ENCODE data around the gene SDHAF1.
A peak's percentile ranks its signal among the peaks of the same experiment; 100 is the strongest.

The SDHAF1 gene

GRCh38 chr19:35987571-35987896 is 7.5 kb upstream of the SDHAF1 start:
- DNase-seq, result no peak

- no peak for DNase-seq
These were observed 6.2 kb upstream of the SDHAF1 start for GRCh38 chr19:35988824-35989223.

- no peak for DNase-seq
These were observed 4.8 kb upstream of the SDHAF1 start for GRCh38 chr19:35990156-35990555.

- DNase-seq, result no peak
These were observed 3.9 kb upstream of the SDHAF1 start for GRCh38 chr19:35990771-35991730.

DNA sequence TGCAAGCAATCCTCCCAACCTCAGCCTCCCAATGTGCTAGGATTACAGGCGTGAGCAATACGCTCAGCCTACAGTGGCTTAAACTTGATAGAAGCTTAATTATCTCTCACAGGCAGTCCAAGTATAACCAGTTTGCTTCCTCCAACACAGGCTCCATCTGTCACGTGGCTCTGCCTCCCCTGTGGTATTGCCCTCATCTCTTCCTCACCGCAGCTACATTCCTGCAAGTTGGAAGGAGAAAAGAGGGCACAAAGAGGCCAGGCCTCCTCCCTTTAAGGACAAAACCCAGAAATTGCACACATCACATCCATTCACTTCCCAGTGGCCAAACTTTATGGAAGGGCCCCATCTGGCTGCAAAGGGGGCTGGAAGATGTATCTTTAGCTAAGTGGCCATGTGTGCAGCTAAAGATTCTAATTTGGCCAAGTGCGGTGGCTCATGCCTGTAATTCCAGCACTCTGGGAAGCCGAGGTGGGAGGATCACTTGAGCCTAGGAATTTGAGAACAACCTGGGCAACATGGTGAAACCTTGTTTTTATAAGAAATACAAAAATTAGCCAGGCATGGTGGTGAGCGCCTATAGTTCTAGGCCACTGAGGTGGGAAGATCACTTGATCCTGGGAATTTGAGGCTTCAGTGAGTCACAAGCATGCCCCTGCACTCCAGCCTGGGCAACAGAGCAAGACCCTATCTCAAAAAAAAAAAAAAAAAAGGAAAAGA is 3.1 kb upstream of the SDHAF1 start:
- DNase-seq, result no peak

GRCh38 chr19:35992907-35993765 is 1.9 kb upstream of the SDHAF1 start:
- DNase-seq, result no peak

GRCh38 chr19:35993923-35994598 is 927 bp upstream of the SDHAF1 start:
- no peak for DNase-seq

- no peak for DNase-seq
These were observed 1.8 kb downstream of the SDHAF1 start for GRCh38 chr19:35996777-35997176.

GRCh38 chr19:36001605-36002004 is 6.6 kb downstream of the SDHAF1 start:
- no peak for DNase-seq

DNA sequence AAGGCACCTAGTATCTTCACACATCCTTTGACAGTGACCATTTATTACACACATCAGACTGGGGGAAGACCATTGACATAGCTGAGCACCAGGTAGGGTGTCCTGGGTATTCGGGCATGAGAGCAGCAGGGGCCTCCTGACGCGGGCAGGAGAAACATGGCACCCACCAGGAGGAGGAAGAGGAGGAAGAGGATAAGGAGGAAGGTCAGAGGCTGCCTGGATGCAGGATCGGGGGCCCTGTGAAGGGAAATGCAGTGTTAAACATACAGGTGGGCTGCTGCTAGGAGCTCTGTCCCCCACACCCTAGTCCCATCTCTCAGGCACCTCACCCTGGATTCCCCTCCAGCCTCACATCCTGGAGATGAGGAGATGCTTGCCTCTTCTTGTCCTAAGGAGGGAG is 8.3 kb downstream of the SDHAF1 start:
- no peak for DNase-seq

DNA sequence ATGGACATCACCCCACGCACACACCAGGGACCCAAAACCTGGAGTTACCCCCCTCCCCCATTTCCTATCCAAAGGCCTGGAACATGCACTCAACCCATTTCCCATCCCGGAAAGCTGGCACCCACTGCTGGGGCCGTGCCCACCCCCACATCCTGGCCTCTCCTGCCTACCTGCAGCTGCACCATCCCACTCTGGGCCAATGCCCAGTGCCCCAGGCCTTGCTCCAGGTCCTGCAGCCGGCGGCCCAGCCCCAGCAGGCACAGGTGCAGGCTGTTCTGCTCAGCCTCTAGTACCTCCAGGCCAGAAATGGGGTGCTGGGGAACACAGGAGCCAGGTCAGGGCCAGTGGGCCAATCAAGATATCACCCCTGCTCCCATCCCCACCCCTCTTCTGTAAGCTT is 12.0 kb downstream of the SDHAF1 start:
- DNase-seq, result no peak

GRCh38 chr19:36008336-36008978 is 13.5 kb downstream of the SDHAF1 start, which contains the start of gene SYNE4:
Gene SYNE4, minus strand, starts transcription at chr19:36008813. Its CDS starts 132 bp downstream, at chr19:36008681.
- DNase-seq, result no peak

DNA sequence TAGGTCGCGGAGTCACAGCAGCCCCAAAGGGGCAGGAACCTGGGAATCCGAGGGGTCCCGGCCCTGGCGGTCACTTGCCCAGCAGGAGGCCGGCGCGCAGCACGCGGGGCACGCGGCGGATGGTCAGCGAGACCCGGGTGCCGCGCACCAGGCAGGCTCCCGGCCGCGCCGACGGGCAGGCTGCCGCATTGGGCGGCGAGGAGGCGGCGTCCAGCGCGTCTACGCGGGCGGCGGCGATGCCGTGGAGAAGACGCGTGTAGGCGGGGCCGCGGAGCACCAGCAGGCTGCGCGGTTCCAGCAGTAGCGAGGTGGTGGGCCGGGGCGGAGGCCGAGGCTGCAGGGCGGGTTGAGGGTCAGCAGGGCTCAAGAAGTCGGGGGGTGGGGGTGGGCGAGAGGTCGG is 14.2 kb downstream of the SDHAF1 start:
- DNase-seq, result peak; percentile 49 to 55

DNA sequence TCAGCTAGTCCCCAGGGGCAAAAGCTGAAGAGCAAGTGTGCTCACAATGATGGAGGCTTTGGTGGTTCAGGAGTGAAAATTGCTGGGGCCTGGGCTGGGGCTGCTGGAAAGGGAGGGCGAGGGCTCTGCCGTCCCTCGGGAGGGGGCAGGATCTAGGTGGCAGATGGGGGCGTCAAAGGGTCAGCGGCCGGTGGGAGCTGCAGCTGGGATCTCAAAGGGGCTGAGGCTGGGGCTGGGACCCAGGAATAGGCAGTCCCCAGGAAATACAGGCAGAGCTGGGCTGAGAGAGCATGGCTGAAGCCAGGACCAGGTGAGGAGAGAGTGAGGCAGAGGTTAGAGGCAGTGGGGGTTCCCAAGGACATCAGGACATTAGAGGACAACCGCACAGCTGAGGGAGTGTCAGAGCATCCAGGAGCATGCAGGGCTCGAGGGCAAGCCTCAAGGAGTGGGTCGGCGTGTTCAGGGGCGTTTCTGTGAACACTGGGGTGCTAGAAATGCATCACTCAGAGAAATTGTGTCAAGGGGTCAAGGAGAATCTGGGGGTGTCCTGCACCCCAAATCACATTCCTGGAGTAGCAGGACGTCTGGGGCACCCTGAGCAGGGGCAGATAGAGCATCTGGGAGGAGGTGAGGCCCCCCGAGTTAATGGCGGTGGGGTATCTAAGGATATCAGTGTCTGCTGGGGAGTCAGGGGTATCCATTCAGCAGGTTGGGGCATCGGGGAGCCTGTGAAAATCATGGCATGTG is 14.8 kb downstream of the SDHAF1 start:
- DNase-seq, result no peak

GRCh38 chr19:36010402-36010801 is 15.4 kb downstream of the SDHAF1 start:
- no peak for DNase-seq

DNA sequence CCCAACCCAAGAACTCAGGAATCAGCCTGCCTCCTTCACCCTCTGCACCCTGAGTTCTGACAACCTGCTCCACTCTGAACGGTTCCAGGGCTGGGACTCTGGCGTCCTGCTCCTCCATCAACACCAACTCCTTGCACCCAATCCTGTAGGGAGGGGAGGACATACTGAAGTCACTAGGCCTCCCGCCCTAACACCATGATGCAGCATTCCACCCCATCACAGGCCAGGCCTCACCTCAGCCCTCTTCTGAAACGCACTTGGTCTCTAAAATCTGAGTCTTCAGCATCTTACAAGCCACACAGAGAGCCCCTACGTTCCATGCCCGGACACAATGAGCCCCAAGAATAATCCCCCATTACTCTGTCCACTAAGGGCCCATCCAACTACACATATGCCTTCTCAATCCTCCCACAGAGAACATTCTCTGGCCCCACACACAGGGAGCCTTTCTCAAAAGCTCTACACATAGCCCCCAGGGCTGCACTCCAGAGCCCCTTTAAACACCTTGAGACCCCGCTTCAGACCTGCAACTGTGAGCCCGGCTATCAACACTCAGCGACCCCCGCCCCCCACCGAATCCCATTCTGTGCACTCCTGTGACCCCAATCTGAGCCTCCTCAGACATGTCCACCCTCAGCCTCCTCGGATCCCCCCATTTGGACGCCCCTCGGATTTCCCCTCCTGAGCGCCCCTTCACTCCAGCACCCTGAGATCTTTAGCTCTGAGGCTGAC is 18.5 kb downstream of the SDHAF1 start:
- no peak for DNase-seq

DNA sequence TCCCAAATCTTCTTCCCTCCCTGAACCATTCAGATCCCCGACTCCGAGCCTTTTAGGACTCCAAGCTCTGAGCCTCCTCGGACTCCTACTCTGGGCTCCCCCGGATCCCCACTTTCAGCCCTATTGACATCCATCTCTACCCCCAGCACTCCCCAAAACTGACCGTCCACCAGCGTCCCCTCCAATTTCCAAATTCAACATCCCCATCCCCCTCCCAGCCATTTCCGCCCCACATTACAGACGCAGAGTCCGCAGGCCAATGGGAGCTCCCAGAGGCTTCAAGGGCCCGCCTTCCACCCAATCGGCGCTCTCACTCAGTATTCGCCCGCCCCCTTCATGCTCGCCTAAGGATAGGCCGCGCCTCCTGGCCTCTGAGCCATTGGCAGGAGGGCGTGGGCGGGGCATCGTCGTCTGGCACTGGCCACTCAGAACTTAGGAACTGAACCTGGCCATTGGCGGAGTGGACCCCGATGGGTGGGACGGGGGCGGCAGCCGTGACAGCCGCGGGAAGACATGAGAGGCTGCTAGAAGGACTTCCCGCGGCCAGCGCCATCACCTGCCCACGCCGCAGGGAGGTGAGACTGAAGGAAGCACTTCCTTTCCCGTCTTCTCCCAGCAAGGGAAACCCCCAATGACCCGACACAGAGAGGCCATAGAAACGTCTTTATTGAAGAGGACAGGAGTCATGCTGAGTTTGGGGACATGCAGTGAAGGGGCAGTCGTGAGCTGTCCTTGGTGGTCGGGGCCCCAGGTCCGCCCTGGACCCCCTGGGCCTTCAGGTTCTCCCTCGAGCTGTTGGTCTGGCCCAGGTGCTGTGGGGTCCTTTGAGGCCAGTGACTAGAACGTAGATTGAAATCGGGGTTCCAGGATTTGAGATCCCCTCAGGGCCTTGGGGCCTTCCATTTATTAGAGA is 19.3 kb downstream of the SDHAF1 start, which contains the start of gene ALKBH6:
ALKBH6 (minus strand) TSS at position 202 of the 913 bp plus-strand sequence. CDS start 816 bp downstream, outside the sequence.
- DNase-seq, result peak; percentile 99 to 100

DNA sequence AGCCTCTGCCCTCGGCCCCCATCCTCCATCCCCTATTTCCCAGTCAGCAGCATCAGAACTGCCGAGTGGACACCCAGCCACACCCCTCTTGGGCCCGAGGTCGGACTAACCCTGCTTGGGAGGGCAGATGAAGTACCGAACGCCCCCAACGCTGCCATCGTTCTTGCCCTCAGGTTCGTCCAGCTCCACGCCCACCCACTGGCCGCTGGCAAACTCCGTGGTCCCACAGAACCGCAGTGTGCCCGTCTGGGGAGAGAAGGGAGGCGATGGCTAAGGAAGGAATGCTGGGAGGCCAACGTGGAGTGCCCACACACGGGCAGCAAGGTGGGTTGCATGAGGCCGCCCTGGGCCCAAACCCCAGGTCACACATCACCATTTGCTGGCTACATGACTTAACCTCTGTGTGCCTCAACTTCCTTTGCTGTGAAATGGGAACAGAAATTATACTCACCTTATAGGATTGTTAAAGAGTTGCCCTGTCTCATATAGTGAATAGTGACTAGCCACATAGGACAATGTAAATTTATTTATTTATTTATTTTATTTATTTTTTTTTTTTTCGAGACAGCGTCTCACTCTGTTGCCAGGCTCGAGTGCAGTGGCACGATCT is 24.2 kb downstream of the SDHAF1 start:
- DNase-seq, result no peak

- DNase-seq, result no peak
These were observed 28.4 kb downstream of the SDHAF1 start for GRCh38 chr19:36023432-36023831.
